EH (cell line): ENCODE results near the gene PPOX.

ENCODE experiments used
- DNase-seq: peaks from one replicate; pipeline ENCODE4 v3.0.0-alpha.2; 2015; ENCODE audit warnings: low read depth

The PPOX gene

GRCh38 chr1:161153682-161154337 is 12.4 kb upstream of the PPOX start, which contains the start of gene UFC1:
Gene UFC1 (plus strand): TSS chr1:161153978. CDS start chr1:161153998, 20 bp downstream.
- peak; percentile 90 for DNase-seq

GRCh38 chr1:161157867-161158266 is 8.4 kb upstream of the PPOX start:
- no peak for DNase-seq

GRCh38 chr1:161158316-161159010 is 7.8 kb upstream of the PPOX start:
- DNase-seq, result no peak

GRCh38 chr1:161159087-161159912 is 6.9 kb upstream of the PPOX start, which contains the start of gene USP21:
Gene USP21 (plus strand): TSS chr1:161159500. CDS start chr1:161160641, 1,141 bp downstream.
- peak; percentile 90 for DNase-seq

GRCh38 chr1:161159913-161160243 is 6.3 kb upstream of the PPOX start:
- DNase-seq, result no peak

GRCh38 chr1:161160671-161161145 is 5.5 kb upstream of the PPOX start:
- no peak for DNase-seq

GRCh38 chr1:161161652-161162051 is 4.6 kb upstream of the PPOX start:
- no peak for DNase-seq

GRCh38 chr1:161162052-161162451 is 4.2 kb upstream of the PPOX start:
- no peak for DNase-seq

GRCh38 chr1:161162806-161163205 is 3.4 kb upstream of the PPOX start:
- no peak for DNase-seq

GRCh38 chr1:161163793-161164192 is 2.4 kb upstream of the PPOX start:
- DNase-seq, result no peak

- no peak for DNase-seq
These were observed 1.2 kb upstream of the PPOX start for GRCh38 chr1:161164901-161165610.

GRCh38 chr1:161166669-161167548 is 683 bp downstream of the PPOX start:
- DNase-seq, result peak; percentile 13

- DNase-seq, result no peak
These were observed 2.7 kb downstream of the PPOX start for GRCh38 chr1:161168906-161169305.

- no peak for DNase-seq
These were observed 5.0 kb downstream of the PPOX start for GRCh38 chr1:161171191-161171590.

GRCh38 chr1:161171696-161172095 is 5.5 kb downstream of the PPOX start:
- no peak for DNase-seq

- DNase-seq, result no peak
These were observed 6.1 kb downstream of the PPOX start for GRCh38 chr1:161172349-161172748.

- peak; percentile 93 for DNase-seq
These were observed 6.7 kb downstream of the PPOX start for GRCh38 chr1:161172776-161173376.

- DNase-seq, result no peak
These were observed 7.5 kb downstream of the PPOX start for GRCh38 chr1:161173711-161174110.

- no peak for DNase-seq
These were observed 8.7 kb downstream of the PPOX start for GRCh38 chr1:161174911-161175310.

- no peak for DNase-seq
These were observed 9.7 kb downstream of the PPOX start for GRCh38 chr1:161175771-161176453.
